Neural progenitor cell (in vitro differentiated cells): Measurements from ENCODE around the gene SEMA4D. TPM values are rescaled to one million over a fixed set of nuclear protein-coding genes. Genes with fewer than 3 reads are reported as not detected.

Experiments used
- DNase-seq: peaks from one replicate; pipeline ENCODE4 v3.0.0-alpha.2; 2016; ENCODE audit warnings: low spot score
- H2AFZ ChIP-seq: fragments of 200-600 bp; sonication (generic); replicated peaks from 2 replicates; pipeline ENCODE4 v1.6.1; 2016; ENCODE audit warnings: antibody characterized with exemption
- H3F3A ChIP-seq: fragments of 200-600 bp; sonication (generic); 2 replicates; pipeline ENCODE4 v1.6.1; 2016; ENCODE audit warnings: antibody characterized with exemption, low read depth
- H3K27ac ChIP-seq: fragments of 200-600 bp; sonication (generic); 2 replicates; pipeline ENCODE4 v1.5.1; 2016; ENCODE audit warnings: mild to moderate bottlenecking
- H3K27me3 ChIP-seq: fragments of 200-600 bp; sonication (generic); 2 replicates; pipeline ENCODE4 v1.6.1; 2016; ENCODE audit warnings: mild to moderate bottlenecking, moderate library complexity
- H3K36me3 ChIP-seq: fragments of 200-600 bp; sonication (generic); 2 replicates; pipeline ENCODE4 v1.5.1; 2016
- H3K4me1 ChIP-seq: fragments of 200-600 bp; sonication (generic); 2 replicates; pipeline ENCODE4 v1.6.1; 2016; ENCODE audit warnings: mixed run types
- H3K4me2 ChIP-seq: fragments of 200-600 bp; sonication (generic); 2 replicates; pipeline ENCODE4 v1.6.1; 2016
- H3K4me3 ChIP-seq: fragments of 200-600 bp; sonication (generic); 2 replicates; pipeline ENCODE4 v1.5.1; 2016
- H3K79me2 ChIP-seq: fragments of 200-600 bp; sonication (generic); 2 replicates; pipeline ENCODE4 v1.6.1; 2016; ENCODE audit warnings: low read depth
- H3K9ac ChIP-seq: fragments of 200-600 bp; sonication (generic); 2 replicates; pipeline ENCODE4 v1.6.1; 2016
- H3K9me3 ChIP-seq: fragments of 200-600 bp; sonication (generic); 2 replicates; pipeline ENCODE4 v1.5.1; 2016; ENCODE audit warnings: low read depth
- H4K20me1 ChIP-seq: fragments of 200-600 bp; sonication (generic); 2 replicates; pipeline ENCODE4 v1.6.1; 2016; ENCODE audit warnings: low read depth
- H3K27ac Mint-ChIP-seq: 3 replicates; pipeline ENCODE4 v1.8.0; 2021; ENCODE audit warnings: mixed read lengths
- H3K27me3 Mint-ChIP-seq: 2 replicates; pipeline ENCODE4 v1.8.0; 2022; ENCODE audit warnings: low read depth, mild to moderate bottlenecking, inconsistent platforms, moderate library complexity, mixed read lengths; ENCODE audit not compliant: insufficient read depth
- H3K36me3 Mint-ChIP-seq: 3 replicates; pipeline ENCODE4 v1.8.0; 2021; ENCODE audit warnings: mixed read lengths
- H3K4me1 Mint-ChIP-seq: 3 replicates; pipeline ENCODE4 v1.8.0; 2021; ENCODE audit warnings: mixed read lengths
- H3K4me3 Mint-ChIP-seq: 3 replicates; pipeline ENCODE4 v1.8.0; 2021; ENCODE audit warnings: mild to moderate bottlenecking, moderate library complexity, mixed read lengths
- H3K9me3 Mint-ChIP-seq: 3 replicates; pipeline ENCODE4 v1.8.0; 2020; ENCODE audit warnings: mixed read lengths
- EZH2 ChIP-seq: fragments of 200-600 bp; sonication (generic); IDR thresholded peaks from 2 replicates; pipeline ENCODE4 v1.6.1; 2017; ENCODE audit warnings: antibody characterized with exemption, mild to moderate bottlenecking, moderate library complexity
- EZH2phosphoT487 ChIP-seq: fragments of 200-600 bp; sonication (generic); IDR thresholded peaks from 2 replicates; pipeline ENCODE4 v1.6.1; 2017; ENCODE audit warnings: antibody characterized with exemption
- total RNA-seq: library from RNA; depleted of rRNA; stranded (reverse); fragments of >200 nt; gene quantifications from 2 replicates; pipeline ENCODE4 v1.2.3, GENCODE V29; 2015; ENCODE audit warnings: low replicate concordance
- TF ChIP-seq, protein P1 (sequence below): fragments of 200-600 bp; sonication (generic); IDR thresholded peaks from 2 replicates; pipeline ENCODE4 v1.5.1; 2017; ENCODE audit warnings: antibody characterized with exemption, mild to moderate bottlenecking

Gene SEMA4D
- total RNA-seq, 1 donor from 2014 or later: 19.1 TPM

GRCh38 chr9:89458768-89459496 lies 39.0 kb downstream of the SEMA4D start:
- Histone ChIP-seq H4K20me1 (peaks cover 55% of the 10 kb centered on the region), H3K27ac (no peak overlapping the region), H3K9me3 (no peaks in the 10 kb centered on the region), H3K9ac (no peak overlapping the region), H2AFZ (no peak overlapping the region), H3K4me2 (peak overlapping the region; percentile 15), H3K4me1 (peaks cover 23% of the 10 kb centered on the region), H3K36me3 (no peaks in the 10 kb centered on the region), H3K79me2 (peaks cover 54% of the 10 kb centered on the region), H3K4me3 (no peak overlapping the region), H3F3A (peaks cover 21% of the 10 kb centered on the region), H3K27me3 (no peaks in the 10 kb centered on the region)
- Mint-ChIP-seq H3K36me3 (peaks cover 3% of the 10 kb centered on the region), H3K9me3 (no peaks in the 10 kb centered on the region), H3K4me3 (no peak overlapping the region), H3K27ac (no peak overlapping the region), H3K4me1 (peaks cover 46% of the 10 kb centered on the region), H3K27me3 (no peaks in the 10 kb centered on the region)
- TF ChIP-seq, protein P1, sequence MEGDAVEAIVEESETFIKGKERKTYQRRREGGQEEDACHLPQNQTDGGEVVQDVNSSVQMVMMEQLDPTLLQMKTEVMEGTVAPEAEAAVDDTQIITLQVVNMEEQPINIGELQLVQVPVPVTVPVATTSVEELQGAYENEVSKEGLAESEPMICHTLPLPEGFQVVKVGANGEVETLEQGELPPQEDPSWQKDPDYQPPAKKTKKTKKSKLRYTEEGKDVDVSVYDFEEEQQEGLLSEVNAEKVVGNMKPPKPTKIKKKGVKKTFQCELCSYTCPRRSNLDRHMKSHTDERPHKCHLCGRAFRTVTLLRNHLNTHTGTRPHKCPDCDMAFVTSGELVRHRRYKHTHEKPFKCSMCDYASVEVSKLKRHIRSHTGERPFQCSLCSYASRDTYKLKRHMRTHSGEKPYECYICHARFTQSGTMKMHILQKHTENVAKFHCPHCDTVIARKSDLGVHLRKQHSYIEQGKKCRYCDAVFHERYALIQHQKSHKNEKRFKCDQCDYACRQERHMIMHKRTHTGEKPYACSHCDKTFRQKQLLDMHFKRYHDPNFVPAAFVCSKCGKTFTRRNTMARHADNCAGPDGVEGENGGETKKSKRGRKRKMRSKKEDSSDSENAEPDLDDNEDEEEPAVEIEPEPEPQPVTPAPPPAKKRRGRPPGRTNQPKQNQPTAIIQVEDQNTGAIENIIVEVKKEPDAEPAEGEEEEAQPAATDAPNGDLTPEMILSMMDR: no peak
- TF ChIP-seq EZH2 (no peak), EZH2phosphoT487 (no peak)
- DNase-seq: peak; percentile 45

GRCh38 chr9:89457376-89457855 lies 40.5 kb downstream of the SEMA4D start:
- Histone ChIP-seq H3K4me2 (no peak overlapping the region), H3K79me2 (peaks cover 44% of the 10 kb centered on the region), H4K20me1 (peaks cover 53% of the 10 kb centered on the region), H3K9ac (no peak overlapping the region), H3K27ac (no peak overlapping the region), H3K27me3 (no peaks in the 10 kb centered on the region), H2AFZ (no peak overlapping the region), H3K4me1 (peaks cover 23% of the 10 kb centered on the region), H3K4me3 (no peak overlapping the region), H3K9me3 (no peaks in the 10 kb centered on the region), H3F3A (peaks cover 18% of the 10 kb centered on the region), H3K36me3 (no peaks in the 10 kb centered on the region)
- H3K36me3 Mint-ChIP-seq: peaks cover 6% of the 10 kb centered on the region
- H3K27me3 Mint-ChIP-seq: no peaks in the 10 kb centered on the region
- no peak for DNase-seq
- TF ChIP-seq, protein P1: no peak
- TF ChIP-seq EZH2: no peak
- no peak for TF ChIP-seq EZH2phosphoT487
- no peaks in the 10 kb centered on the region for H3K9me3 Mint-ChIP-seq
- no peak overlapping the region for H3K4me3 Mint-ChIP-seq
- peaks cover 42% of the 10 kb centered on the region for H3K4me1 Mint-ChIP-seq
- H3K27ac Mint-ChIP-seq: no peak overlapping the region

- H3K9ac ChIP-seq: no peak overlapping the region
- H3K9me3 ChIP-seq: no peaks in the 10 kb centered on the region
- H3K4me1 Mint-ChIP-seq: peaks cover 26% of the 10 kb centered on the region
- peaks cover 37% of the 10 kb centered on the region for H3K79me2 ChIP-seq
- peak overlapping the region; percentile 38 for H3K27ac Mint-ChIP-seq
- H3K27me3 ChIP-seq: no peaks in the 10 kb centered on the region
- no peaks in the 10 kb centered on the region for H3K27me3 Mint-ChIP-seq
- peaks cover 35% of the 10 kb centered on the region for H4K20me1 ChIP-seq
- H3K4me2 ChIP-seq: no peak overlapping the region
- DNase-seq: no peak
- H3F3A ChIP-seq: peaks cover 15% of the 10 kb centered on the region
- H3K4me3 ChIP-seq: no peak overlapping the region
- H3K4me3 Mint-ChIP-seq: no peak overlapping the region
- H3K27ac ChIP-seq: no peak overlapping the region
- H3K36me3 Mint-ChIP-seq: peaks cover 6% of the 10 kb centered on the region
- H3K36me3 ChIP-seq: no peaks in the 10 kb centered on the region
- TF ChIP-seq EZH2phosphoT487: no peak
- TF ChIP-seq, protein P1: no peak
- TF ChIP-seq EZH2: no peak
- no peaks in the 10 kb centered on the region for H3K9me3 Mint-ChIP-seq
- H3K4me1 ChIP-seq: peaks cover 14% of the 10 kb centered on the region
- no peak overlapping the region for H2AFZ ChIP-seq
Observed at GRCh38 chr9:89455356-89455824, 42.5 kb downstream of the SEMA4D start.
